OCI-LY3 (cell line): ENCODE results near the gene LCK.
"Not testable (repeated sequence)": the region's sequence is repeated elsewhere in the genome, so short reads cannot be mapped to it uniquely, and the experiment has no call there.

Source experiments
- H2AFZ ChIP-seq: fragments of 200-600, 300-600 bp; shearing (Covaris generic); 2 replicates; pipeline ENCODE4 v1.6.0; 2014; ENCODE audit warnings: antibody characterized with exemption, low read depth, low read length
- H3K27ac ChIP-seq: fragments of 200-600, 300-600 bp; sonication (generic); 2 replicates; pipeline ENCODE4 v1.5.1; 2014; ENCODE audit warnings: mild to moderate bottlenecking, low read length, moderate library complexity, mixed read lengths
- H3K27me3 ChIP-seq: fragments of 200-600, 300-600 bp; sonication (generic); 2 replicates; pipeline ENCODE4 v1.6.1; 2014; ENCODE audit warnings: low read depth, low read length, mixed read lengths
- H3K36me3 ChIP-seq: fragments of 200-600, 300-600 bp; sonication (generic); replicated peaks from 2 replicates; pipeline ENCODE3; 2014; ENCODE audit warnings: low read depth, low read length, mixed read lengths
- H3K4me1 ChIP-seq: fragments of 300-600, 200-600 bp; sonication (generic); 2 replicates; pipeline ENCODE4 v1.6.1; 2014; ENCODE audit warnings: low read length, mixed read lengths
- H3K4me2 ChIP-seq: fragments of 200-600, 300-600 bp; sonication (generic); 2 replicates; pipeline ENCODE4 v1.6.1; 2014; ENCODE audit warnings: low read length, mixed read lengths
- H3K4me3 ChIP-seq: fragments of 300-600, 200-600 bp; sonication (generic); 2 replicates; pipeline ENCODE4 v1.5.1; 2014; ENCODE audit warnings: antibody characterized with exemption, mild to moderate bottlenecking, low read length, moderate library complexity
- H3K79me2 ChIP-seq: fragments of 300-600, 200-600 bp; shearing (Covaris generic); 2 replicates; pipeline ENCODE4 v1.6.1; 2014; ENCODE audit warnings: mild to moderate bottlenecking, low read length, mixed read lengths
- H3K9ac ChIP-seq: fragments of 300-600, 200-600 bp; shearing (Covaris generic); 2 replicates; pipeline ENCODE4 v1.6.0; 2014; ENCODE audit warnings: mild to moderate bottlenecking, low read length, moderate library complexity
- H3K9me3 ChIP-seq: fragments of 200-600, 300-600 bp; shearing (Covaris generic); 2 replicates; pipeline ENCODE4 v1.6.1; 2014; ENCODE audit warnings: low read length, mixed read lengths; ENCODE audit not compliant: insufficient read depth
- H4K20me1 ChIP-seq: fragments of 200-600, 300-600 bp; sonication (generic); 2 replicates; pipeline ENCODE4 v1.6.1; 2016; ENCODE audit warnings: low read length, mixed read lengths; ENCODE audit not compliant: insufficient read depth
- CTCF ChIP-seq: fragments of 200-600, 300-600 bp; sonication (generic); IDR thresholded peaks from 2 replicates; pipeline ENCODE4 v1.5.1; 2014; ENCODE audit warnings: antibody characterized with exemption, low read length, low read depth
- EZH2phosphoT487 ChIP-seq: fragments of 200-600 bp; shearing (Covaris generic); IDR thresholded peaks from 2 replicates; pipeline ENCODE4 v1.6.1; 2018; ENCODE audit warnings: antibody characterized with exemption, mixed run types, low read depth

LCK gene

GRCh38 chr1:32275424-32275823 lies 24.4 kb downstream of the LCK start:
- H3K4me3 ChIP-seq: no peak overlapping the region
- H3K4me2 ChIP-seq: no peak overlapping the region

GRCh38 chr1:32276032-32276782 lies 25.1 kb downstream of the LCK start:
- Histone ChIP-seq H3K4me1 (no peaks in the 10 kb centered on the region; the same call in 1 of the 2 replicates), H3K79me2 (no peaks in the 10 kb centered on the region), H3K9me3 (no peaks in the 10 kb centered on the region), H3K36me3 (no peaks in the 10 kb centered on the region), H3K4me2 (no peak overlapping the region), H3K27me3 (no peaks in the 10 kb centered on the region; the same call in 1 of the 2 replicates), H2AFZ (no peak overlapping the region), H3K27ac (no peak overlapping the region), H3K9ac (no peak overlapping the region), H3K4me3 (no peak overlapping the region), H4K20me1 (no peaks in the 10 kb centered on the region)
- no peak for TF ChIP-seq EZH2phosphoT487
- no peak for TF ChIP-seq CTCF

More at GRCh38 chr1:32275424-32275823, 24.4 kb downstream of the LCK start:
- H2AFZ ChIP-seq: no peak overlapping the region
- no peaks in the 10 kb centered on the region for H3K79me2 ChIP-seq
- no peaks in the 10 kb centered on the region for H3K9me3 ChIP-seq
- H3K4me1 ChIP-seq: no peaks in the 10 kb centered on the region; the same call in 1 of the 2 replicates
- no peak for TF ChIP-seq EZH2phosphoT487
- no peak for TF ChIP-seq CTCF
- no peak overlapping the region for H3K9ac ChIP-seq
- no peaks in the 10 kb centered on the region for H3K36me3 ChIP-seq
- no peaks in the 10 kb centered on the region for H4K20me1 ChIP-seq
- no peak overlapping the region for H3K27ac ChIP-seq
- no peaks in the 10 kb centered on the region; the same call in 1 of the 2 replicates for H3K27me3 ChIP-seq

- not testable (repeated sequence) for H2AFZ ChIP-seq, H3K9ac ChIP-seq, H4K20me1 ChIP-seq, H3K4me1 ChIP-seq, H3K27me3 ChIP-seq, H3K9me3 ChIP-seq, H3K4me3 ChIP-seq, H3K36me3 ChIP-seq, H3K4me2 ChIP-seq, H3K79me2 ChIP-seq, H3K27ac ChIP-seq
These were observed 33.7 kb downstream of the LCK start for GRCh38 chr1:32284777-32285176.

- Histone ChIP-seq H3K36me3 (no peaks in the 10 kb centered on the region), H3K9me3 (no peaks in the 10 kb centered on the region), H3K27ac (no peak overlapping the region), H3K4me2 (no peak overlapping the region), H3K27me3 (no peaks in the 10 kb centered on the region), H3K4me1 (0 out of 2 replicates have a peak, but pooled peaks cover 1% of the 10 kb centered on the region), H3K9ac (no peak overlapping the region), H3K4me3 (no peak overlapping the region), H4K20me1 (no peaks in the 10 kb centered on the region), H2AFZ (no peak overlapping the region), H3K79me2 (no peaks in the 10 kb centered on the region)
- no peak for TF ChIP-seq EZH2phosphoT487
- no peak for TF ChIP-seq CTCF
These were observed 34.6 kb downstream of the LCK start for GRCh38 chr1:32285658-32286057.
